ENCODE data around the gene ZNF117. TPM values are rescaled to one million over a fixed set of nuclear protein-coding genes. Genes with fewer than 3 reads are reported as not detected.
"Not testable (repeated sequence)": the region's sequence is repeated elsewhere in the genome, so short reads cannot be mapped to it uniquely, and the experiment has no call there.

ZNF117 gene
- total RNA-seq, 1 donor from 2014 or later, result 27.7 TPM

DNA sequence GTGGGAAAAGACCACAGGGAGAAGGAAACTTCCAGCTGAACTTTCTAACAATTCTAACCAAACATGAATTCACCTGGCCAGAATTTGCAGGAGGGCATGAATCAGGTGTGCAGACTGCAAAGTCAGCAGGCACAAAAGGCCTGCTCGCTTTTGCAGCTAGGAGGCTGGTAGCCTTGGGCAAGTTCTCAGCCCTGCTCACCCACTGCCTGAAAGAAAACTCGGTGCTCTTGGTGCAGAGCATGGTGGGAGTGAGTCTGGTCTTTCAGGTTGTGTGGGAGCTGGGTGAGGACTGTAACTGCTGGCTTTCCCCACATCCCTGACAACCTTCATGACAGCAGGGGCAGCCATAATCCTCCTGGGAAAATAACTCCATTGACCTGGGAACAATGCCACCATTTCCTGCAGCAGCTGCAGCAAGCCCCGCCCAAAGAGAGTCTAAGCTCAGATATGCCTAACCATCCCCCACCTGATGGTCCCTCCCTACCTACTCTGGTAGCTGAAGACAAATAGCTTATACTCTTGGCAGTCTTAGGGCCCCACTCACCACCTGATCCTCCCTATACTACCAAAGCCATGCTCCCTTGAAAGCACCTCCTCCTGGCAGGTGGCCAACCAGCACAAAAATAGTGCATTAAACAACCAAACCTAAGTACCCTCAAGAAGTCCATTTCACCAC, 31.6 kb downstream of the ZNF117 start:
- H3K4me1 Mint-ChIP-seq, result no peaks in the 10 kb centered on the region
- H3K36me3 Mint-ChIP-seq (ENCODE audit: low read depth), result peaks cover 11% of the 10 kb centered on the region
- H3K9me3 Mint-ChIP-seq, result peaks cover 31% of the 10 kb centered on the region
- H3K27me3 Mint-ChIP-seq (ENCODE audit: low read depth), result no peaks in the 10 kb centered on the region
- H3K4me3 Mint-ChIP-seq, result no peak overlapping the region
- TF ChIP-seq, protein P1, sequence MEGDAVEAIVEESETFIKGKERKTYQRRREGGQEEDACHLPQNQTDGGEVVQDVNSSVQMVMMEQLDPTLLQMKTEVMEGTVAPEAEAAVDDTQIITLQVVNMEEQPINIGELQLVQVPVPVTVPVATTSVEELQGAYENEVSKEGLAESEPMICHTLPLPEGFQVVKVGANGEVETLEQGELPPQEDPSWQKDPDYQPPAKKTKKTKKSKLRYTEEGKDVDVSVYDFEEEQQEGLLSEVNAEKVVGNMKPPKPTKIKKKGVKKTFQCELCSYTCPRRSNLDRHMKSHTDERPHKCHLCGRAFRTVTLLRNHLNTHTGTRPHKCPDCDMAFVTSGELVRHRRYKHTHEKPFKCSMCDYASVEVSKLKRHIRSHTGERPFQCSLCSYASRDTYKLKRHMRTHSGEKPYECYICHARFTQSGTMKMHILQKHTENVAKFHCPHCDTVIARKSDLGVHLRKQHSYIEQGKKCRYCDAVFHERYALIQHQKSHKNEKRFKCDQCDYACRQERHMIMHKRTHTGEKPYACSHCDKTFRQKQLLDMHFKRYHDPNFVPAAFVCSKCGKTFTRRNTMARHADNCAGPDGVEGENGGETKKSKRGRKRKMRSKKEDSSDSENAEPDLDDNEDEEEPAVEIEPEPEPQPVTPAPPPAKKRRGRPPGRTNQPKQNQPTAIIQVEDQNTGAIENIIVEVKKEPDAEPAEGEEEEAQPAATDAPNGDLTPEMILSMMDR (conservative IDR thresholded peaks at IDR 0.05), result no peak
- H3K27ac Mint-ChIP-seq (ENCODE audit: unreplicated experiment), result no peak overlapping the region
- no peak for DNase-seq (ENCODE audit: low read depth, low spot score)

- Mint-ChIP-seq H3K36me3 (ENCODE audit: low read depth) (no peaks in the 10 kb centered on the region), H3K4me1 (peaks cover 3% of the 10 kb centered on the region), H3K4me3 (no peak overlapping the region), H3K9me3 (peaks cover 2% of the 10 kb centered on the region), H3K27me3 (ENCODE audit: low read depth) (peaks cover 49% of the 10 kb centered on the region), H3K27ac (ENCODE audit: unreplicated experiment) (no peak overlapping the region)
- TF ChIP-seq, protein P1 (conservative IDR thresholded peaks at IDR 0.05), result peak; percentile 80
- no peak for DNase-seq (ENCODE audit: low read depth, low spot score)
Measured at GRCh38 chr7:64951250-64951848, 39.5 kb downstream of the ZNF117 start.

- not testable (repeated sequence) for H3K9me3 Mint-ChIP-seq; H3K27ac Mint-ChIP-seq (ENCODE audit: unreplicated experiment); DNase-seq (ENCODE audit: low read depth, low spot score); H3K4me3 Mint-ChIP-seq; H3K4me1 Mint-ChIP-seq; H3K36me3 Mint-ChIP-seq (ENCODE audit: low read depth)
- peaks cover 56% of the 10 kb centered on the region for H3K27me3 Mint-ChIP-seq (ENCODE audit: low read depth)
Measured at GRCh38 chr7:64950673-64951072, 40.2 kb downstream of the ZNF117 start.

DNA sequence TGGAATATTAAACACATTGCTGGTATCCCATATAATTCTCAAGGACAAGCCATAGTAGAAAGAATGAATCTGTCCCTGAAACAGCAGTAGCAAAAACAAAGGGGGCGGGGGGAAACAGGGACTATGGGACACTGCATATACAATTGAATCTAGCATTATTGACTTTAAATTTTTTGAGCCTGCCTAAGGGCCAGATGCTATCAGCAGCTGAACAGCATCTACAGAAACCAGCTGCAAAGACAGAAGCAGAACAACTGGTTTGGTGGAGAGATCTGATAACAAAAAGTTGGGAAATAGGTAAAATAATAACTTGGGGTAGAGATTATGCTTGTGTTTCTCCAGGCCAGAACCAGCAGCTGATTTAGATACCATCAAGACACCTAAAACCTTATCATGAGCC, 42.1 kb downstream of the ZNF117 start:
- H3K4me1 Mint-ChIP-seq; H3K27ac Mint-ChIP-seq (ENCODE audit: unreplicated experiment); H3K4me3 Mint-ChIP-seq; H3K36me3 Mint-ChIP-seq (ENCODE audit: low read depth); DNase-seq (ENCODE audit: low read depth, low spot score); H3K9me3 Mint-ChIP-seq: not testable (repeated sequence)
- H3K27me3 Mint-ChIP-seq (ENCODE audit: low read depth), result peaks cover 66% of the 10 kb centered on the region

GRCh38 chr7:64947252-64948000, 43.4 kb downstream of the ZNF117 start:
- Mint-ChIP-seq H3K4me1 (peaks cover 3% of the 10 kb centered on the region), H3K36me3 (ENCODE audit: low read depth) (no peaks in the 10 kb centered on the region), H3K27me3 (ENCODE audit: low read depth) (peaks cover 66% of the 10 kb centered on the region), H3K27ac (ENCODE audit: unreplicated experiment) (no peak overlapping the region), H3K4me3 (peak overlapping the region; percentile 48), H3K9me3 (no peaks in the 10 kb centered on the region)
- TF ChIP-seq, protein P1 (conservative IDR thresholded peaks at IDR 0.05), result no peak
- no peak for DNase-seq (ENCODE audit: low read depth, low spot score)

DNA sequence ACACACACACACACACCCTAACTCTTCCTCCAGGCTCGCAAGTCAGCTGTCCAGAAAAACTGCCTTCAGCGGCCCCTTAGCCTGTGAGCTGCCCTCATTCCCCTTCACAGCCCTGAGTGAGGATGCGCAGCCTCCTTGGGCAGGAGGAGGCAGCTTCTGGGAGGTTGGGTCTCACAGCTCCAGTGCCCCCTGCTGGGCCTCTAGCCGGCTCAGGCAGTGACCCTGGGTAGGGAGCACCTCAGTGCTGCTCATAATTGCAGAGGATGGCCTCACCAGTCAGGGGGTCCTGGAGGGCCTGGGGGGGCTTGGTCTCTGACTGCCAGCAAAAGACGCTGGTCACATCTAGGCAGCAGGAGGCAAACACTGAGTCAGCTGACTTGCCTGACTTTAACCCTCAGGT, 44.1 kb downstream of the ZNF117 start:
- peak; percentile 11 for DNase-seq (ENCODE audit: low read depth, low spot score)
- Mint-ChIP-seq H3K27me3 (ENCODE audit: low read depth) (peaks cover 66% of the 10 kb centered on the region), H3K27ac (ENCODE audit: unreplicated experiment) (no peak overlapping the region), H3K4me3 (no peak overlapping the region), H3K36me3 (ENCODE audit: low read depth) (no peaks in the 10 kb centered on the region), H3K4me1 (peaks cover 3% of the 10 kb centered on the region), H3K9me3 (no peaks in the 10 kb centered on the region)
- TF ChIP-seq, protein P1 (conservative IDR thresholded peaks at IDR 0.05), result peak; percentile 32

Measured in neural crest cell (in vitro differentiated cells).